ENCODE results near the gene COMMD8.

COMMD8 gene

GRCh38 chr4:47471064-47471463 is 7.6 kb upstream of the COMMD8 start:
- no peak for DNase-seq

GRCh38 chr4:47469951-47470350 is 6.4 kb upstream of the COMMD8 start:
- no peak for DNase-seq

- DNase-seq, result no peak
These were observed 5.3 kb upstream of the COMMD8 start for GRCh38 chr4:47468706-47469365.

GRCh38 chr4:47466056-47466785 is 2.7 kb upstream of the COMMD8 start:
- no peak for DNase-seq

GRCh38 chr4:47465004-47465403 is 1.5 kb upstream of the COMMD8 start:
- no peak for DNase-seq

- no peak for DNase-seq
These were observed 685 bp downstream of the COMMD8 start for GRCh38 chr4:47462799-47463234.

GRCh38 chr4:47451657-47452056 is 11.8 kb downstream of the COMMD8 start:
- no peak for DNase-seq

GRCh38 chr4:47444031-47444430 is 19.5 kb downstream of the COMMD8 start:
- DNase-seq, result no peak

- DNase-seq, result no peak
These were observed 20.5 kb downstream of the COMMD8 start for GRCh38 chr4:47442980-47443379.

- no peak for DNase-seq
These were observed 28.6 kb downstream of the COMMD8 start for GRCh38 chr4:47434931-47435330.

GRCh38 chr4:47432749-47433148 is 30.8 kb downstream of the COMMD8 start:
- DNase-seq, result no peak

GRCh38 chr4:47427935-47428334 is 35.6 kb downstream of the COMMD8 start:
- DNase-seq, result no peak

GRCh38 chr4:47425628-47426027 is 37.9 kb downstream of the COMMD8 start:
- DNase-seq, result no peak

GRCh38 chr4:47419296-47419695 is 44.2 kb downstream of the COMMD8 start:
- DNase-seq, result no peak

GRCh38 chr4:47418147-47418546 is 45.4 kb downstream of the COMMD8 start:
- DNase-seq, result no peak

GRCh38 chr4:47415719-47416118 is 47.8 kb downstream of the COMMD8 start:
- no peak for DNase-seq

GRCh38 chr4:47413521-47413920 is 50.0 kb downstream of the COMMD8 start:
- no peak for DNase-seq

- DNase-seq, result no peak
These were observed 53.2 kb downstream of the COMMD8 start for GRCh38 chr4:47410271-47410670.

- DNase-seq, result no peak
These were observed 57.1 kb downstream of the COMMD8 start for GRCh38 chr4:47406408-47406807.
